ENCODE data around the gene APOBEC2.
"Not testable (repeated sequence)": the region's sequence is repeated elsewhere in the genome, so short reads cannot be mapped to it uniquely, and the experiment has no call there.

The APOBEC2 gene

GRCh38 chr6:41011673-41012072, 41.3 kb upstream of the APOBEC2 start:
- Histone ChIP-seq H3K79me2 (ENCODE audit: insufficient read depth, low read depth) (no peaks in the 10 kb centered on the region), H3K36me3 (ENCODE audit: insufficient read depth) (no peaks in the 10 kb centered on the region), H4K20me1 (ENCODE audit: insufficient read depth) (no peaks in the 10 kb centered on the region), H3K27me3 (ENCODE audit: insufficient read depth, low read depth) (no peaks in the 10 kb centered on the region), H2AFZ (ENCODE audit: low read depth) (no peak overlapping the region), H3K27ac (no peak overlapping the region), H3K4me3 (IDR thresholded peaks at IDR 0.05; ENCODE audit: insufficient read depth, low read depth, low read length) (no peak overlapping the region), H3K4me2 (no peak overlapping the region), H3K9ac (no peak overlapping the region), H3K4me1 (ENCODE audit: low read depth, poor library complexity, severe bottlenecking) (no peaks in the 10 kb centered on the region)
- no peak for TF ChIP-seq CTCF (conservative IDR thresholded peaks at IDR 0.05; ENCODE audit: low read depth, low read length)

- no peaks in the 10 kb centered on the region for H3K79me2 ChIP-seq (ENCODE audit: insufficient read depth, low read depth)
- no peak overlapping the region for H2AFZ ChIP-seq (ENCODE audit: low read depth)
These were observed 39.4 kb upstream of the APOBEC2 start for GRCh38 chr6:41013466-41014153.

GRCh38 chr6:41014780-41015179, 38.2 kb upstream of the APOBEC2 start:
- TF ChIP-seq CTCF (conservative IDR thresholded peaks at IDR 0.05; ENCODE audit: low read depth, low read length) = no peak
- Histone ChIP-seq H3K27me3 (ENCODE audit: insufficient read depth, low read depth) (no peaks in the 10 kb centered on the region), H3K36me3 (ENCODE audit: insufficient read depth) (no peaks in the 10 kb centered on the region), H3K79me2 (ENCODE audit: insufficient read depth, low read depth) (no peaks in the 10 kb centered on the region), H3K4me2 (no peak overlapping the region), H4K20me1 (ENCODE audit: insufficient read depth) (no peaks in the 10 kb centered on the region), H3K4me3 (IDR thresholded peaks at IDR 0.05; ENCODE audit: insufficient read depth, low read depth, low read length) (no peak overlapping the region), H3K4me1 (ENCODE audit: low read depth, poor library complexity, severe bottlenecking) (no peaks in the 10 kb centered on the region), H3K9ac (no peak overlapping the region), H3K27ac (no peak overlapping the region), H2AFZ (ENCODE audit: low read depth) (no peak overlapping the region)

More at GRCh38 chr6:41013466-41014153, 39.4 kb upstream of the APOBEC2 start:
- Histone ChIP-seq H4K20me1 (ENCODE audit: insufficient read depth) (no peaks in the 10 kb centered on the region), H3K4me2 (no peak overlapping the region), H3K4me3 (IDR thresholded peaks at IDR 0.05; ENCODE audit: insufficient read depth, low read depth, low read length) (no peak overlapping the region), H3K36me3 (ENCODE audit: insufficient read depth) (no peaks in the 10 kb centered on the region), H3K9ac (no peak overlapping the region), H3K27me3 (ENCODE audit: insufficient read depth, low read depth) (no peaks in the 10 kb centered on the region), H3K4me1 (ENCODE audit: low read depth, poor library complexity, severe bottlenecking) (no peaks in the 10 kb centered on the region), H3K27ac (no peak overlapping the region)
- no peak for TF ChIP-seq CTCF (conservative IDR thresholded peaks at IDR 0.05; ENCODE audit: low read depth, low read length)

GRCh38 chr6:41015860-41016259, 37.1 kb upstream of the APOBEC2 start:
- H3K4me2 ChIP-seq; H3K4me3 ChIP-seq (IDR thresholded peaks at IDR 0.05; ENCODE audit: insufficient read depth, low read depth, low read length); H2AFZ ChIP-seq (ENCODE audit: low read depth); H3K9ac ChIP-seq; H3K27ac ChIP-seq; H3K27me3 ChIP-seq (ENCODE audit: insufficient read depth, low read depth); H3K79me2 ChIP-seq (ENCODE audit: insufficient read depth, low read depth); H3K4me1 ChIP-seq (ENCODE audit: low read depth, poor library complexity, severe bottlenecking); H4K20me1 ChIP-seq (ENCODE audit: insufficient read depth); H3K36me3 ChIP-seq (ENCODE audit: insufficient read depth): not testable (repeated sequence)

- no peaks in the 10 kb centered on the region for H3K4me1 ChIP-seq (ENCODE audit: low read depth, poor library complexity, severe bottlenecking)
- no peak for TF ChIP-seq CTCF (conservative IDR thresholded peaks at IDR 0.05; ENCODE audit: low read depth, low read length)
- H3K79me2 ChIP-seq (ENCODE audit: insufficient read depth, low read depth) = no peaks in the 10 kb centered on the region
These were observed 35.3 kb upstream of the APOBEC2 start for GRCh38 chr6:41017663-41018062.

More at GRCh38 chr6:41017663-41018062, 35.3 kb upstream of the APOBEC2 start:
- no peaks in the 10 kb centered on the region for H4K20me1 ChIP-seq (ENCODE audit: insufficient read depth)
- H3K9ac ChIP-seq = no peak overlapping the region
- no peak overlapping the region for H3K4me2 ChIP-seq
- no peak overlapping the region for H2AFZ ChIP-seq (ENCODE audit: low read depth)
- H3K4me3 ChIP-seq (IDR thresholded peaks at IDR 0.05; ENCODE audit: insufficient read depth, low read depth, low read length) = no peak overlapping the region
- no peaks in the 10 kb centered on the region for H3K27me3 ChIP-seq (ENCODE audit: insufficient read depth, low read depth)
- no peak overlapping the region for H3K27ac ChIP-seq
- H3K36me3 ChIP-seq (ENCODE audit: insufficient read depth) = no peaks in the 10 kb centered on the region
